ENCODE measurements around the gene ZNF124.

The ZNF124 gene

DNA sequence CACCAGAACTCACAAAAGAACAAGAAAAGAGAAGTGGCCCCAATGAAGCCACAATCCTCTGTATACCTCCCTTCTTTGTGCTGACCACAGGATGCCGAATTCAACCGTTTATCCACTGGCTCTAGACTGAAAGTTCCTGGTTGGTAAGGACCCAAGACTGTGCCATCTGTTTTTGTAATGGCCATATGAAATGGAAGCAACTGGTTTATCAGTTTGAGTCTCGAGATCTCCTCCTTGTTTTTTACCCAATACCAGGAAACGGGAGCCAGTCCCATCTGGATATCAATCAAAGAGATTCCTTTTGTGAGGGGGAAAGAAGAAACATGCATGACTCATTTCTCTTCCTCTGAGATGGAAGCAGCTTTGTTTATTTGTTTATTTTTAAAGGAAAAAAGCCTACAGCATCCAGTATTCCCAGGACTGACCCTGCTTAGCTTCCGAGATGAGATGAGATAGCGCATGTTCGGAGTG, 32.4 kb upstream of the ZNF124 start:
- Histone ChIP-seq H3K4me2 (ENCODE audit: low read depth, low read length, poor library complexity, severe bottlenecking) (no peak overlapping the region), H2AFZ (ENCODE audit: low read depth, low read length, severe bottlenecking) (no peak overlapping the region), H3K27ac (ENCODE audit: low read depth, low read length) (no peak overlapping the region), H3K36me3 (ENCODE audit: low read length) (peaks cover 33% of the 10 kb centered on the region), H3K9ac (ENCODE audit: low read length) (no peak overlapping the region), H3K27me3 (ENCODE audit: low read length) (no peaks in the 10 kb centered on the region), H3K9me3 (ENCODE audit: insufficient read depth, low read length) (no peaks in the 10 kb centered on the region), H4K20me1 (ENCODE audit: low read depth, low read length) (peaks cover 9% of the 10 kb centered on the region; the same call in 1 of the 2 replicates), H3K79me2 (ENCODE audit: insufficient read depth, low read length) (peaks cover 92% of the 10 kb centered on the region), H3F3A (ENCODE audit: insufficient read depth) (0 out of 2 replicates have a peak, but pooled peaks cover 3% of the 10 kb centered on the region), H3K9me2 (replicated peaks; ENCODE audit: insufficient read depth, low read length) (no peaks in the 10 kb centered on the region), H3K4me3 (ENCODE audit: insufficient read depth, low read length, poor library complexity, severe bottlenecking) (no peak overlapping the region)
- TF ChIP-seq EZH2phosphoT487 (conservative IDR thresholded peaks at IDR 0.05; ENCODE audit: low read length) = no peak
- TF ChIP-seq, protein P1, sequence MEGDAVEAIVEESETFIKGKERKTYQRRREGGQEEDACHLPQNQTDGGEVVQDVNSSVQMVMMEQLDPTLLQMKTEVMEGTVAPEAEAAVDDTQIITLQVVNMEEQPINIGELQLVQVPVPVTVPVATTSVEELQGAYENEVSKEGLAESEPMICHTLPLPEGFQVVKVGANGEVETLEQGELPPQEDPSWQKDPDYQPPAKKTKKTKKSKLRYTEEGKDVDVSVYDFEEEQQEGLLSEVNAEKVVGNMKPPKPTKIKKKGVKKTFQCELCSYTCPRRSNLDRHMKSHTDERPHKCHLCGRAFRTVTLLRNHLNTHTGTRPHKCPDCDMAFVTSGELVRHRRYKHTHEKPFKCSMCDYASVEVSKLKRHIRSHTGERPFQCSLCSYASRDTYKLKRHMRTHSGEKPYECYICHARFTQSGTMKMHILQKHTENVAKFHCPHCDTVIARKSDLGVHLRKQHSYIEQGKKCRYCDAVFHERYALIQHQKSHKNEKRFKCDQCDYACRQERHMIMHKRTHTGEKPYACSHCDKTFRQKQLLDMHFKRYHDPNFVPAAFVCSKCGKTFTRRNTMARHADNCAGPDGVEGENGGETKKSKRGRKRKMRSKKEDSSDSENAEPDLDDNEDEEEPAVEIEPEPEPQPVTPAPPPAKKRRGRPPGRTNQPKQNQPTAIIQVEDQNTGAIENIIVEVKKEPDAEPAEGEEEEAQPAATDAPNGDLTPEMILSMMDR (IDR thresholded peaks at IDR 0.05; ENCODE audit: insufficient read depth, low read length, poor library complexity, severe bottlenecking) = no peak

DNA sequence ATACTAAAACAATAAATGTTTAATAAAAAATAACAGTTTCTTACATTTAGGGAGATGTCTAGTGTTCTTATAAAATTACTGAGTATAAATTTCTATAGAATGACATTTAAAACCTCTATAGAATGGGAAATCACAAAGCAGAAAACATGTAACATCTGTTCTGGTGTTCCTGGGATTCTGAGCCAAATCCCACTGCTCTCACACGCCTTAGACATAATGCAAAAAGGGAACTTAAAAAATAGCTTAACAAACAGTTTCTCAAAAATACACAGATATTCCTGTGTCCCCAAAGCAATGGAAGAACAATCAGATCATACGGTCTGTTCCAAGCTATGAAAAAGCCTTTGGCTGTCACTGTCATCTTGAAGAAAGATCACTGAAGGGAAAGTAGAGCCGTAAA, 27.0 kb upstream of the ZNF124 start:
- H4K20me1 ChIP-seq (ENCODE audit: low read depth, low read length) = no peaks in the 10 kb centered on the region
- peaks cover 47% of the 10 kb centered on the region for H3K79me2 ChIP-seq (ENCODE audit: insufficient read depth, low read length)
- H3K9me2 ChIP-seq (replicated peaks; ENCODE audit: insufficient read depth, low read length) = no peaks in the 10 kb centered on the region
- no peak overlapping the region for H2AFZ ChIP-seq (ENCODE audit: low read depth, low read length, severe bottlenecking)
- no peak overlapping the region for H3K9ac ChIP-seq (ENCODE audit: low read length)
- H3K27ac ChIP-seq (ENCODE audit: low read depth, low read length) = no peak overlapping the region
- no peak overlapping the region for H3K4me2 ChIP-seq (ENCODE audit: low read depth, low read length, poor library complexity, severe bottlenecking)
- H3K27me3 ChIP-seq (ENCODE audit: low read length) = no peaks in the 10 kb centered on the region
- H3K36me3 ChIP-seq (ENCODE audit: low read length) = peaks cover 77% of the 10 kb centered on the region
- H3K4me3 ChIP-seq (ENCODE audit: insufficient read depth, low read length, poor library complexity, severe bottlenecking) = no peak overlapping the region
- TF ChIP-seq, protein P1 (IDR thresholded peaks at IDR 0.05; ENCODE audit: insufficient read depth, low read length, poor library complexity, severe bottlenecking) = no peak
- TF ChIP-seq EZH2phosphoT487 (conservative IDR thresholded peaks at IDR 0.05; ENCODE audit: low read length) = no peak
- H3F3A ChIP-seq (ENCODE audit: insufficient read depth) = 0 out of 2 replicates have a peak, but pooled peaks cover 2% of the 10 kb centered on the region
- H3K9me3 ChIP-seq (ENCODE audit: insufficient read depth, low read length) = peaks cover 12% of the 10 kb centered on the region; the same call in 1 of the 2 replicates

DNA sequence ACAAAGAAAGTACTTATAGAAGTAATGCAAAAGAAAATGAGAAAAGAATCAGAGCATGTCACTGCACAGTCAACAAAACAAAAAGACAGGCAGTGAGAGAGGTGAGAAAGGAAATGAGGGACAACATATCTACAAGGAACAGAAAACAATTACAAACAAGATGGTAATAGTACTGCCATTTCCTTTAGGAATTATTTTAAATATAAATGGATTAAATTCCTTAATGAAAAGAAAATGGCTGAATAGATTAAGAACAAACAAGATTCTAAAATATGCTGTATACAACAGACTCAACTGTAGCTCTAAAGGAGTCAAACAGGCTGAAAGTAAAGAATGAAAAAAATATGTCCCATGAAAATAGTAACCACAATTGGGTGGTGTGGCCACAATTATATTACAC, 22.1 kb upstream of the ZNF124 start:
- Histone ChIP-seq H3K9me3 (ENCODE audit: insufficient read depth, low read length) (peaks cover 43% of the 10 kb centered on the region; the same call in 1 of the 2 replicates), H3K79me2 (ENCODE audit: insufficient read depth, low read length) (0 out of 2 replicates have a peak, but pooled peaks cover 7% of the 10 kb centered on the region), H3K4me3 (ENCODE audit: insufficient read depth, low read length, poor library complexity, severe bottlenecking) (peak overlapping the region; percentile 6), H3K27me3 (ENCODE audit: low read length) (no peaks in the 10 kb centered on the region), H4K20me1 (ENCODE audit: low read depth, low read length) (no peaks in the 10 kb centered on the region), H2AFZ (ENCODE audit: low read depth, low read length, severe bottlenecking) (no peak overlapping the region), H3K4me2 (ENCODE audit: low read depth, low read length, poor library complexity, severe bottlenecking) (no peak overlapping the region), H3K36me3 (ENCODE audit: low read length) (peaks cover 93% of the 10 kb centered on the region), H3K27ac (ENCODE audit: low read depth, low read length) (no peak overlapping the region), H3K9ac (ENCODE audit: low read length) (no peak overlapping the region), H3K9me2 (replicated peaks; ENCODE audit: insufficient read depth, low read length) (no peaks in the 10 kb centered on the region), H3F3A (ENCODE audit: insufficient read depth) (0 out of 2 replicates have a peak, but pooled peaks cover 2% of the 10 kb centered on the region)
- no peak for TF ChIP-seq EZH2phosphoT487 (conservative IDR thresholded peaks at IDR 0.05; ENCODE audit: low read length)

DNA sequence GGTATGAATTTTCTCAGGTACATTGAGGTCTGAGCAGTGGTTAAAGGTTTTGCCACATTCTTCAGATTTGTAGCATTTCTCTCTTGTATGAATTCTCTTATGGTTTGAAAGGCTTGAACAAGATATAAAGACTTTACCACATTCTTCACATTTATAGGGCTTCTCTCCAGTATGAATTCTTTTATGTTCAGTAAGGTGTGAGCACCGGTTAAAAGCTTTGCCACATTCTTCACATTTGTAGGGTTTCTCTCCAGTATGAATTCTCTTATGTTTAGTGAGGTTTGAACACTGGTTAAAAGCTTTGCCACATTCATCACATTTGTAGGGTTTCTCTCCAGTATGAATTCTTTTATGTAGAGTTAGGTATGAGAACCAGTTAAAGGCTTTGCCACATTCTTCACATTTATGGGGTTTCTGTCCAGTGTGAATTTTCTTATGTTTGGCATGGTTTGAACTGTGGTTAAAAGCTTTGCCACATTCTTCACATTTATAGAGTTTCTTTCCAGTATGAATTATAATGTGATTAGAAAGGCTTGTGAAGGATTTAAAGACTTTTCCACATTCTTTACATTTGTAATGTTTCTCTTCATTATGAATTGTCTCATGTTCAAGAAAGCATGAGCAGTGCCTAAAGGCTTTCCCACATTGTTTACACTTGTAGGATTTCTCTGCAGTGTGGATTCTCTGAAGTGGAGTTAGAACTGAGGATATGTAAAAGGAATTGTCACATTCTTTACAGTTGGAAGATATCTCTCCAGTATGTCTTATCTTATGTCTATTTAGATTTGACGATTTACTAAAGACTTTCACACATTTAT, 18.4 kb upstream of the ZNF124 start:
- Histone ChIP-seq H3K27ac (ENCODE audit: low read depth, low read length) (no peak overlapping the region), H3K4me3 (ENCODE audit: insufficient read depth, low read length, poor library complexity, severe bottlenecking) (no peak overlapping the region), H2AFZ (ENCODE audit: low read depth, low read length, severe bottlenecking) (no peak overlapping the region), H3K9me3 (ENCODE audit: insufficient read depth, low read length) (peaks cover 43% of the 10 kb centered on the region; the same call in 1 of the 2 replicates), H3F3A (ENCODE audit: insufficient read depth) (0 out of 2 replicates have a peak, but pooled peaks cover 2% of the 10 kb centered on the region), H3K9me2 (replicated peaks; ENCODE audit: insufficient read depth, low read length) (no peaks in the 10 kb centered on the region), H3K36me3 (ENCODE audit: low read length) (peaks cover 74% of the 10 kb centered on the region), H3K4me2 (ENCODE audit: low read depth, low read length, poor library complexity, severe bottlenecking) (no peak overlapping the region), H3K9ac (ENCODE audit: low read length) (no peak overlapping the region), H4K20me1 (ENCODE audit: low read depth, low read length) (no peaks in the 10 kb centered on the region), H3K79me2 (ENCODE audit: insufficient read depth, low read length) (no peaks in the 10 kb centered on the region), H3K27me3 (ENCODE audit: low read length) (no peaks in the 10 kb centered on the region)
- TF ChIP-seq EZH2phosphoT487 (conservative IDR thresholded peaks at IDR 0.05; ENCODE audit: low read length) = no peak
- TF ChIP-seq, protein P1 (IDR thresholded peaks at IDR 0.05; ENCODE audit: insufficient read depth, low read length, poor library complexity, severe bottlenecking) = no peak
